GM06990 (cell line): Measurements from ENCODE around the gene SEMA3C.

Experiments used
- DNase-seq: peaks from one replicate; pipeline ENCODE4 v3.0.0-alpha.2; 2011; ENCODE audit not compliant: insufficient read length; ENCODE audit errors: extremely low read depth
- H3K27me3 ChIP-seq: replicated peaks from 2 replicates; pipeline ENCODE4 v1.6.0; 2011; ENCODE audit warnings: low read length; ENCODE audit not compliant: control insufficient read depth, insufficient read depth
- H3K36me3 ChIP-seq: 2 replicates; pipeline ENCODE4 v1.5.1; 2011; ENCODE audit warnings: low read length; ENCODE audit not compliant: control insufficient read depth, insufficient read depth
- H3K4me3 ChIP-seq: replicated peaks from 2 replicates; pipeline ENCODE4 v1.5.1; 2011; ENCODE audit warnings: low read depth, mild to moderate bottlenecking, control low read depth, low read length
- CTCF ChIP-seq: IDR thresholded peaks from 2 replicates; pipeline ENCODE4 v1.5.1; 2011; ENCODE audit warnings: low read length, control low read depth, mild to moderate bottlenecking, inconsistent platforms; ENCODE audit not compliant: insufficient read depth, poor library complexity, severe bottlenecking

SEMA3C gene

GRCh38 chr7:80764132-80764531, 154.7 kb downstream of the SEMA3C start:
- TF ChIP-seq CTCF = no peak
- no peak overlapping the region for H3K4me3 ChIP-seq
- H3K27me3 ChIP-seq = no peaks in the 10 kb centered on the region
- H3K36me3 ChIP-seq = no peaks in the 10 kb centered on the region
- DNase-seq = no peak

- Histone ChIP-seq H3K27me3 (no peaks in the 10 kb centered on the region), H3K36me3 (no peaks in the 10 kb centered on the region), H3K4me3 (no peak overlapping the region)
- no peak for TF ChIP-seq CTCF
- no peak for DNase-seq
Measured at GRCh38 chr7:80763704-80764103, 155.1 kb downstream of the SEMA3C start.

- no peak overlapping the region for H3K4me3 ChIP-seq
- DNase-seq = no peak
- no peaks in the 10 kb centered on the region for H3K36me3 ChIP-seq
- H3K27me3 ChIP-seq = no peaks in the 10 kb centered on the region
- no peak for TF ChIP-seq CTCF
Measured at GRCh38 chr7:80763289-80763688, 155.6 kb downstream of the SEMA3C start.

GRCh38 chr7:80760292-80760691, 158.6 kb downstream of the SEMA3C start:
- no peaks in the 10 kb centered on the region for H3K36me3 ChIP-seq
- H3K27me3 ChIP-seq = no peaks in the 10 kb centered on the region
- H3K4me3 ChIP-seq = no peak overlapping the region
- DNase-seq = no peak
- TF ChIP-seq CTCF = no peak

GRCh38 chr7:80752954-80753690, 165.7 kb downstream of the SEMA3C start:
- no peak for DNase-seq
- TF ChIP-seq CTCF = no peak
- no peaks in the 10 kb centered on the region for H3K27me3 ChIP-seq
- H3K4me3 ChIP-seq = no peak overlapping the region
- no peaks in the 10 kb centered on the region for H3K36me3 ChIP-seq

- no peaks in the 10 kb centered on the region for H3K27me3 ChIP-seq
- no peak overlapping the region for H3K4me3 ChIP-seq
- TF ChIP-seq CTCF = no peak
- H3K36me3 ChIP-seq = no peaks in the 10 kb centered on the region
- DNase-seq = no peak
Measured at GRCh38 chr7:80749270-80749669, 169.6 kb downstream of the SEMA3C start.
